LNCAP (cell line): Measurements from ENCODE around the gene STKLD1.

Experiments used
- CTCF ChIP-seq: fragments of 450-650 bp; IDR thresholded peaks from 2 replicates; pipeline ENCODE4 v1.5.1; 2017; ENCODE audit warnings: mild to moderate bottlenecking

The STKLD1 gene

DNA sequence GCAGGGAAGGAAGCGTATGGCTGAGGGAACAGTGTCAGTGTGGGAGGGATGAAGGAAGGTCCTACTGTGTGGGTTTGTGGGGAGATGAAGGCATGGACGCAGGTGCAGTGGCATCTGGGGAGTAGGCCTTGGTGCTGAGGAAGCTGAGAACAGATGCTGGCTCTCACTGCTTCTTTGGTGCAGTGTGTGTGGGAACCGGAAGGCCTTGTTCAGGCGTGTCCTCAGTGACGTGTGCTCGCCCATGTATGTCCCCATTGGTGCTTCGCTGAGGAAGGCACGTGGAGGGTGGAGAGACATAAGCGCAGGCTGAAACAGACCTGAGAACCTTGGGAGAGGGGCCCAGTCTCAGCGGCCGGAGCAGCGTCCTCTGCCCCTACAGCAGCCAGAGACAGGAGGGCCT lies 64.7 kb downstream of the STKLD1 start:
- no peak for TF ChIP-seq CTCF

DNA sequence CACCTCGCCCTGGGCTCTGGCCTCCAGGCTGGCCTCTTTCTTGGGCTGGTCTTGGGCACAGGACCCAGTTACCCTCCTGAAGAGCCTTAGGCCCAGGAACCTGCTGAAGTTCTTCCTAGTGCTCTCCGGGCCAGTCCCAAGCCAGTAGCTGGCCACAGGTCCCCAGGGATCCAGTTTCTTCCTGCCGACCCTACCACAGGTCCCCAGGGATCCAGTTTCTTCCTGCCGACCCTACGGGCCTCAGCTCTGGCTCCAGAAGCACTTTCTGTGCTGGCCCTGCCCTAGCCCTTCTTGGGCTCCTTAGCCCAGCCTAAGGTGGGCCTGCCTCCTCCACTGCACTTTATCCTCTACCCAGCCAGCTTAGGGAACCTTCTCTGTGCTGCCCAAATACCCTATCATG lies 65.4 kb downstream of the STKLD1 start:
- TF ChIP-seq CTCF = no peak

DNA sequence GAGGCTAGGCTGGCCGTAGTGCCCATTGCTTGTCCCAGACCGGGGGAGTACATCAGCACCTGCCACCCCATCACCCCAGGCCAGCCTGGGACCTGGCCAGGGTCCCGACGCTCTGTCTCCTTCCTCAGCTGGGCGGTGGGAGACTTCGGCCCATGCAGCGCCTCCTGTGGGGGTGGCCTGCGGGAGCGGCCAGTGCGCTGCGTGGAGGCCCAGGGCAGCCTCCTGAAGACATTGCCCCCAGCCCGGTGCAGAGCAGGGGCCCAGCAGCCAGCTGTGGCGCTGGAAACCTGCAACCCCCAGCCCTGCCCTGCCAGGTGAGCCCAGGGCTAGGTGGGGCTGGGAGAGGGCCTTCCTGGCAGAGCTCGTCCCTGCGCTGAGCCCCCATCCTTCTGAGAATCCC lies 67.1 kb downstream of the STKLD1 start:
- TF ChIP-seq CTCF = no peak

DNA sequence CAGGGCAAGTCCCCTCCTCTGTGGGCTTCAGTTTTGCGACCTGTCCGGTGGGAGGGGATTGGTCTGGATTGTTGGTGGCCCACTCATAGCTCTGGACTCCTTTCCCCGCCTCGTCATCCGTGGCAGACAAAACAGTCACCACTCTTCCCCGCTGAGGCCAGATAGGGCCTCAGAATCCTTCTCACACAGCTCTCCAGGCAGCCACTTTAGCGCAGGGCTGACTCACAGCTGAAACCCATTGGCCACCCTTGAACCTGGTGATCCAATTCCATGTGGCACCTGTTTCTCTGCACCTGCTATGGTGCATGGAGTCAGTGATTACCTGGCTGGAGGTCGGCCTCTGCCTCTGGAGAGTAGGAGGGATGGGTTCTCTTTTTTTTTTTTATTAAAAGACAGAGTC lies 67.8 kb downstream of the STKLD1 start:
- no peak for TF ChIP-seq CTCF

- no peak for TF ChIP-seq CTCF
Observed at GRCh38 chr9:133445293-133445969, 69.3 kb downstream of the STKLD1 start.

- TF ChIP-seq CTCF = no peak
Observed at GRCh38 chr9:133448487-133448972, 72.4 kb downstream of the STKLD1 start.

DNA sequence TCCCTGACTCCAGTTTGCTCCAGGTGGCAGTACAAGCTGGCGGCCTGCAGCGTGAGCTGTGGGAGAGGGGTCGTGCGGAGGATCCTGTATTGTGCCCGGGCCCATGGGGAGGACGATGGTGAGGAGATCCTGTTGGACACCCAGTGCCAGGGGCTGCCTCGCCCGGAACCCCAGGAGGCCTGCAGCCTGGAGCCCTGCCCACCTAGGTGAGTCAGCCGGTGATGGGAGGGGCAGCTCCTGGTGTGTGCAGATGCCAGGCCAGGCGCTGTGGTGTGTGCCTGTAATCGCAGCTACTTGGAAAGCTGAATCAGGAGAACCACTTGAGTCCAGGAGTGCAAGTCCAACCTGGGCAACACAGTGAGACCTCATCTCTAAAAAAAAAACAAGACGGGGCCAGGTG lies 73.6 kb downstream of the STKLD1 start:
- TF ChIP-seq CTCF = no peak

DNA sequence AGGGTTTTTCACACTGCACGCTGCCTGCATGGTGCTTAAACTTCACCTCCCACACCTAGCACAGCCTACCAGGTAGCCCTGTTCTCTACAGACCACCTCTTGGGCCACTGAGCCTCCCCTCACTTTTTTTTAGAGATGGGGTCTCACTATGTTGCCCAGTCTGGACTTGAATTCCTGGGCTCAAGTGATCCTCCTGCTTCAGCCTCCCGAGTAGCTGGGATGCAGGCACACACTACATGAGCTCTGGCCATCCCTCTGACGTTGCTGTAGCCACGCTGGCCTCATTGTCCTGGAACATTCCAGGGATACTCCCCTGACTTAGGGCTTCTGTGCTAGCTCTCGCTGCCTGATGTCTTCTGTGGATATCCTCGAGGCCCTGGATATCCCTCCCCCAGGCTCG lies 76.4 kb downstream of the STKLD1 start:
- TF ChIP-seq CTCF = no peak
